GM12878 (cell line): Measurements from ENCODE around the gene GPRIN1.

Experiments used
- CBFB ChIP-seq: IDR thresholded peaks from 2 replicates; pipeline ENCODE4 v1.6.1; 2016; ENCODE audit warnings: antibody characterized with exemption, low read depth
- CREB1 ChIP-seq: IDR thresholded peaks from 2 replicates; pipeline ENCODE4 v1.6.1; 2012; ENCODE audit warnings: low read depth, mild to moderate bottlenecking, inconsistent platforms
- ESRRA ChIP-seq: IDR thresholded peaks from 2 replicates; pipeline ENCODE4 v1.6.1; 2012; ENCODE audit warnings: mild to moderate bottlenecking, low read length, improper control_type of control experiment
- NFYA ChIP-seq: IDR thresholded peaks from 2 replicates; pipeline ENCODE4 v1.6.1; 2011; ENCODE audit warnings: low read depth, mild to moderate bottlenecking, low read length, improper control_type of control experiment, borderline replicate concordance
- POLR2A ChIP-seq: IDR thresholded peaks from 2 replicates; pipeline ENCODE4 v1.6.1; 2011; ENCODE audit warnings: low read depth, mild to moderate bottlenecking, low read length
- SMAD1 ChIP-seq: fragments of 450-650 bp; IDR thresholded peaks from 2 replicates; pipeline ENCODE4 v1.6.1; 2018; ENCODE audit warnings: mild to moderate bottlenecking, low read depth; ENCODE audit not compliant: partially characterized antibody
- SMC3 ChIP-seq: IDR thresholded peaks from 2 replicates; pipeline ENCODE4 v1.6.1; 2011; ENCODE audit warnings: low read length, improper control_type of control experiment, borderline replicate concordance
- TAF1 ChIP-seq: IDR thresholded peaks from 2 replicates; pipeline ENCODE4 v1.6.1; 2011; ENCODE audit warnings: mild to moderate bottlenecking, low read depth, low read length, borderline replicate concordance
- ZNF24 ChIP-seq: fragments of 450-650 bp; IDR thresholded peaks from 2 replicates; pipeline ENCODE4 v1.6.1; 2017; ENCODE audit warnings: antibody characterized with exemption, mild to moderate bottlenecking
- ZNF622 ChIP-seq: fragments of 450-650 bp; IDR thresholded peaks from 2 replicates; pipeline ENCODE4 v1.6.1; 2017; ENCODE audit warnings: mild to moderate bottlenecking, inconsistent platforms
- TF ChIP-seq, protein P1 (sequence below), 3 experiments: IDR thresholded peaks in 2 of 3; conservative IDR thresholded peaks in 1 of 3; 2 replicates each; pipeline ENCODE4 v1.5.1; 2011; ENCODE audit warnings: low read depth in 3 of 3, low read length in 3 of 3, mild to moderate bottlenecking in 3 of 3, control low read depth in 2 of 3, moderate library complexity in 2 of 3, inconsistent platforms in 1 of 3, mixed read lengths in 1 of 3; ENCODE audit not compliant: control insufficient read depth in 2 of 3, insufficient read depth in 1 of 3; ENCODE audit errors: extremely low read depth in 1 of 3

DNA sequence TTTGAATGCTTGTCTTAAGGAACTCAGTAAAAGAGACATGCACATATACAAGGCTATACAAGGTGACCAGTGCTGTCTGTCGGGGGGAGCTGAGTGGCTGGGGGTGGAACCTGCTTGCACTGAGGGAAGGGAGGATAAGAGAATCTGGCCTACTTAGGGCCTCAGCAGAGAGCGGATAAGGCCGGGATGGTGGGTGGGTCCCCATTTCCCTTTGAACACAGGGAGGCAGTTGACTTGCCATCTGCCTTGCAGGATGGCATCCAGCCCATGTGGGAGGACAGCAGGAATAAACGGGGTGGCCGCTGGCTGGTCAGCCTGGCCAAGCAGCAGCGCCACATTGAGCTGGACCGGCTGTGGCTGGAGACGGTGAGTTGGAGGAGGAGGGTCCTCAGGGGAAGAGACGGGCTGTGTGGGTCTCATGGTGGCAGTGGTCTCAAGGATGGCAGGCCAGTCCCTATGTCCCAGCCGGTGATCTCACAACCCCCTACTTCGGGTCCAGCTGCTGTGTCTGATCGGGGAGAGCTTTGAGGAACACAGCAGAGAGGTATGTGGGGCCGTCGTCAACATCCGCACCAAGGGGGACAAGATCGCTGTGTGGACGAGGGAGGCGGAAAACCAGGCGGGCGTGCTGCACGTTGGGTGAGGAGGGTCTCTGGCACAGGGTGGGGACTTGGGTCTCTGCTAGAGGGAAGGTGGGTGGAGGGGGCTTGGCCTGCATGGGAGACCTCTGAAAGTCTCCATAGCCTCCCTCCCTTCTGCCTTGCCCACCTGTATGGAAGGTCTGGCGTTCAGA is 35.1 kb upstream of the GPRIN1 start:
- TF ChIP-seq POLR2A = no peak
- no peak for TF ChIP-seq SMC3
- TF ChIP-seq NFYA = no peak
- TF ChIP-seq ZNF622 = no peak
- no peak for TF ChIP-seq CREB1
- no peak for TF ChIP-seq SMAD1
- TF ChIP-seq ESRRA = no peak
- no peak for TF ChIP-seq CBFB
- TF ChIP-seq, protein P1, sequence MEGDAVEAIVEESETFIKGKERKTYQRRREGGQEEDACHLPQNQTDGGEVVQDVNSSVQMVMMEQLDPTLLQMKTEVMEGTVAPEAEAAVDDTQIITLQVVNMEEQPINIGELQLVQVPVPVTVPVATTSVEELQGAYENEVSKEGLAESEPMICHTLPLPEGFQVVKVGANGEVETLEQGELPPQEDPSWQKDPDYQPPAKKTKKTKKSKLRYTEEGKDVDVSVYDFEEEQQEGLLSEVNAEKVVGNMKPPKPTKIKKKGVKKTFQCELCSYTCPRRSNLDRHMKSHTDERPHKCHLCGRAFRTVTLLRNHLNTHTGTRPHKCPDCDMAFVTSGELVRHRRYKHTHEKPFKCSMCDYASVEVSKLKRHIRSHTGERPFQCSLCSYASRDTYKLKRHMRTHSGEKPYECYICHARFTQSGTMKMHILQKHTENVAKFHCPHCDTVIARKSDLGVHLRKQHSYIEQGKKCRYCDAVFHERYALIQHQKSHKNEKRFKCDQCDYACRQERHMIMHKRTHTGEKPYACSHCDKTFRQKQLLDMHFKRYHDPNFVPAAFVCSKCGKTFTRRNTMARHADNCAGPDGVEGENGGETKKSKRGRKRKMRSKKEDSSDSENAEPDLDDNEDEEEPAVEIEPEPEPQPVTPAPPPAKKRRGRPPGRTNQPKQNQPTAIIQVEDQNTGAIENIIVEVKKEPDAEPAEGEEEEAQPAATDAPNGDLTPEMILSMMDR (IDR thresholded peaks at IDR 0.05 in 2 of 3, conservative IDR thresholded peaks at IDR 0.05 in 1 of 3; ENCODE audit: control insufficient read depth in 2 of 3, extremely low read depth in 1 of 3, insufficient read depth in 1 of 3, low read depth in 3 of 3, low read length in 3 of 3) = no peak
- no peak for TF ChIP-seq ZNF24
- no peak for TF ChIP-seq TAF1
